ENCODE results near the gene ARID5A. TPM values are rescaled to one million over a fixed set of nuclear protein-coding genes. Genes with fewer than 3 reads are reported as not detected.

Gene ARID5A
- total and polyA plus RNA-seq, 10 of the 15 experiments (the other 5 are each of a cell fraction or from before 2014, with no cell fraction given), result 0.76 to 87.1 (median 37.6) TPM

GRCh38 chr2:96575785-96576456, 39.4 kb downstream of the ARID5A start:
- Histone ChIP-seq H3K27me3 (replicated peaks in 1 of 2; ENCODE audit: control insufficient read depth in 2 of 2, insufficient read depth in 2 of 2, low read length in 1 of 2) (no peaks in the 10 kb centered on the region), H2AFZ (ENCODE audit: control insufficient read depth, low read depth, low read length) (no peak overlapping the region), H3K9me3 (replicated peaks; ENCODE audit: control insufficient read depth, insufficient read depth, low read length) (no peaks in the 10 kb centered on the region), H3K4me2 (ENCODE audit: control insufficient read depth, insufficient read depth) (no peak overlapping the region), H3K9ac (ENCODE audit: control insufficient read depth, insufficient read depth, low read length) (no peak overlapping the region), H3K36me3 (ENCODE audit: control insufficient read depth in 2 of 2, insufficient read depth in 2 of 2, low read length in 1 of 2) (no peaks in the 10 kb centered on the region), H3K4me3 (no peak overlapping the region), H3K79me2 (ENCODE audit: control insufficient read depth, insufficient read depth, low read length) (no peaks in the 10 kb centered on the region), H3K27ac (ENCODE audit: control insufficient read depth, insufficient read depth) (no peak overlapping the region), H4K20me1 (ENCODE audit: control insufficient read depth, insufficient read depth) (no peaks in the 10 kb centered on the region), H3K4me1 (ENCODE audit: control insufficient read depth, insufficient read depth, low read length) (no peaks in the 10 kb centered on the region)
- POLR2A ChIA-PET, result no interaction called here
- intact Hi-C loops (cut with micrococcal nuclease; ENCODE audit: unreplicated experiment) (loop anchor here (10.0 kb wide), 1 partner anchor 389 kb away; no protein-coding TSS in a partner anchor), in situ Hi-C loops (cut with MboI) (no loop called here)
- no peak for ATAC-seq
- no peak for TF ChIP-seq MYB (IDR thresholded peaks at IDR 0.05; ENCODE audit: borderline replicate concordance, low read depth, low read length)
- no peak for TF ChIP-seq SREBF2 (IDR thresholded peaks at IDR 0.05; ENCODE audit: low read length)
- no peak for TF ChIP-seq PRDM15 (CRISPR knock-in tag; IDR thresholded peaks at IDR 0.05)
- no peak for TF ChIP-seq SKIL (IDR thresholded peaks at IDR 0.05; ENCODE audit: low read depth, poor library complexity, severe bottlenecking)
- no peak for TF ChIP-seq TCF12 (IDR thresholded peaks at IDR 0.05; ENCODE audit: low read depth, low read length)
- no peak for TF ChIP-seq JUNB (IDR thresholded peaks at IDR 0.05)
- TF ChIP-seq RAD21 (IDR thresholded peaks at IDR 0.05; ENCODE audit: insufficient read depth, low read depth, low read length), result no peak
- TF ChIP-seq NRF1 (conservative IDR thresholded peaks at IDR 0.05; ENCODE audit: low read depth, low read length), result no peak
- no peak for TF ChIP-seq ZNF24 (IDR thresholded peaks at IDR 0.05)
- FAIRE-seq, result no peak
- CTCF ChIA-PET, result no interaction called here
- SMC1A ChIA-PET (ENCODE audit: uncharacterized antibody, unreplicated experiment), result no interaction called here
- BruUV-seq (replicated peaks), result no TSS peak
- no peak for DNase-seq (ENCODE audit: low read depth, low spot score)
- RAD21 ChIA-PET (ENCODE audit: unreplicated experiment), result no interaction called here
- WGBS (ENCODE audit: insufficient coverage, insufficient replicate concordance, low lambda C conversion rate, missing lambda C conversion rate), result 82% methylated on average over 1 of the region's 1 CpG

All from GM12878 (cell line).